Measurements from ENCODE around the gene PPBP.
A peak's percentile ranks its signal among the peaks of the same experiment; 100 is the strongest.

PPBP gene

GRCh38 chr4:74023709-74024108, 35.7 kb upstream of the PPBP start:
- no peak overlapping the region for H3K4me3 ChIP-seq (ENCODE audit: low read length)
- DNase-seq (ENCODE audit: low read depth), result no peak
- TF ChIP-seq CTCF (IDR thresholded peaks at IDR 0.05; ENCODE audit: insufficient read depth, low read depth, low read length, missing control alignments), result no peak

GRCh38 chr4:74021601-74022000, 33.6 kb upstream of the PPBP start:
- H3K4me3 ChIP-seq (ENCODE audit: low read length), result no peak overlapping the region
- DNase-seq (ENCODE audit: low read depth), result no peak
- no peak for TF ChIP-seq CTCF (IDR thresholded peaks at IDR 0.05; ENCODE audit: insufficient read depth, low read depth, low read length, missing control alignments)

- no peak overlapping the region for H3K4me3 ChIP-seq (ENCODE audit: low read length)
- DNase-seq (ENCODE audit: low read depth), result peak; percentile 68
Measured at GRCh38 chr4:74018771-74019170, 30.8 kb upstream of the PPBP start.

GRCh38 chr4:74018116-74018515, 30.1 kb upstream of the PPBP start:
- no peak for TF ChIP-seq CTCF (IDR thresholded peaks at IDR 0.05; ENCODE audit: insufficient read depth, low read depth, low read length, missing control alignments)
- DNase-seq (ENCODE audit: low read depth), result no peak
- H3K4me3 ChIP-seq (ENCODE audit: low read length), result no peak overlapping the region

More at GRCh38 chr4:74018771-74019170, 30.8 kb upstream of the PPBP start:
- TF ChIP-seq CTCF (IDR thresholded peaks at IDR 0.05; ENCODE audit: insufficient read depth, low read depth, low read length, missing control alignments), result peak; percentile 17

GRCh38 chr4:74016068-74016467, 28.1 kb upstream of the PPBP start:
- H3K4me3 ChIP-seq (ENCODE audit: low read length), result no peak overlapping the region
- peak; percentile 65 for DNase-seq (ENCODE audit: low read depth)
- no peak for TF ChIP-seq CTCF (IDR thresholded peaks at IDR 0.05; ENCODE audit: insufficient read depth, low read depth, low read length, missing control alignments)

GRCh38 chr4:74015126-74015780, 27.3 kb upstream of the PPBP start:
- DNase-seq (ENCODE audit: low read depth), result no peak
- TF ChIP-seq CTCF (IDR thresholded peaks at IDR 0.05; ENCODE audit: insufficient read depth, low read depth, low read length, missing control alignments), result no peak
- H3K4me3 ChIP-seq (ENCODE audit: low read length), result no peak overlapping the region

- peak; percentile 36 for DNase-seq (ENCODE audit: low read depth)
- no peak for TF ChIP-seq CTCF (IDR thresholded peaks at IDR 0.05; ENCODE audit: insufficient read depth, low read depth, low read length, missing control alignments)
- no peak overlapping the region for H3K4me3 ChIP-seq (ENCODE audit: low read length)
Measured at GRCh38 chr4:74014332-74014731, 26.3 kb upstream of the PPBP start.

All from epithelial cell of esophagus (primary cell).